ENCODE measurements around the gene CCDC51. TPM values are rescaled to one million over a fixed set of nuclear protein-coding genes. Genes with fewer than 3 reads are reported as not detected.

CCDC51 gene
- total RNA-seq, 2 experiments from 2014 or later: 11.6 to 15.1 TPM

GRCh38 chr3:48414376-48415250 is 25.3 kb downstream of the CCDC51 start:
- POLR2A ChIA-PET: no interaction called here
- Mint-ChIP-seq H3K4me3 (no peak overlapping the region), H3K27me3 (no peaks in the 10 kb centered on the region), H3K9me3 (no peaks in the 10 kb centered on the region), H3K4me1 (no peaks in the 10 kb centered on the region), H3K36me3 (ENCODE audit: low read depth) (no peaks in the 10 kb centered on the region), H3K27ac (no peak overlapping the region)
- DNase-seq: no peak
- CTCF ChIA-PET: interaction anchor here (1.0 to 2.0 kb wide), 4 partner anchors 10 to 22 kb away, joined by 4 to 6 read pairs (median 4); partner anchors contain the start of gene PLXNB1

DNA sequence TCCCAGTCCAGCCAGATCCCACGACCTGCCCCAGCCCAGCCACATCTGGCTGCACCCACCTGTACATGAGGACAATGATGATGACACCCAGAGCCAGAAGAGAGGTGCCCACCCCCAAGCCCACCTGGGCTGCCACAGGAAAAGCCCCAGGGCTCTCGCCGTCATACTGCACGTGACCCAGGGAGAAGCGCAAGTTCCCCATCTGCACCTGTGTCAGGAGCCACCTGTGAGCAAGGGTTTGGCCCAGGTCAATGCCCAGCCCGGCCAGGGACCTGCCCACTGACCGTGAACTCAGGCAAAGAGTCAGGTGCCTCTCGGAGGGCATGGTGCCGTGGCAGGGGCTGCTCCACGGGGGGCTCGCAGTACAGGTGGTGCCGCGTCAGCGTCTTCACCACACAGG is 26.3 kb downstream of the CCDC51 start:
- ChIA-PET POLR2A (no interaction called here), CTCF (interaction anchor here (0.9 to 1.2 kb wide), 2 partner anchors 23 kb away, joined by 3 to 4 read pairs; no protein-coding TSS in a partner anchor)
- H3K27me3 Mint-ChIP-seq: no peaks in the 10 kb centered on the region
- no peak overlapping the region for H3K27ac Mint-ChIP-seq
- no peaks in the 10 kb centered on the region for H3K36me3 Mint-ChIP-seq (ENCODE audit: low read depth)
- no peak for DNase-seq
- H3K4me1 Mint-ChIP-seq: no peaks in the 10 kb centered on the region
- H3K4me3 Mint-ChIP-seq: no peak overlapping the region
- H3K9me3 Mint-ChIP-seq: no peaks in the 10 kb centered on the region

DNA sequence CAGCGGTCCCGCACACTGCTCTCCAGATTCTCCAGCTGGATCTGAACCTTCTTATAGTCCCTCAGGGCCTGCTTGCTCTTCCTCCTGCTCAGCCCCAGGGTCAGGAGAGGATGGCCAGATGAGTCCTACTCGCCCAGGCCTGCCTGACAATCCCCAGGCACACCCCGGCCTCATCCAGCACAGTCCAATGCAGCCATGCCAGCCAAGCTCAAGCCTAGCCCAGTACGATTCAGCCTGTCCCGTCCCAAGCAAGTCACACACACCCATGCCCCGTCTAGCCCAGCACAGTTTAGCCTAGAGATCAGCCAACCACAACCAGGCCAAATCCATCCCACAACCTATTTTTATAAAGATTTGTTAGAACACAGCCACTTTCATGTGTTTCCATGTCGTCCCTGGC is 26.8 kb downstream of the CCDC51 start:
- Mint-ChIP-seq H3K9me3 (no peaks in the 10 kb centered on the region), H3K27ac (no peak overlapping the region), H3K27me3 (no peaks in the 10 kb centered on the region), H3K4me1 (no peaks in the 10 kb centered on the region), H3K4me3 (no peak overlapping the region), H3K36me3 (ENCODE audit: low read depth) (no peaks in the 10 kb centered on the region)
- POLR2A ChIA-PET: no interaction called here
- CTCF ChIA-PET: interaction anchor here (0.9 kb wide), 1 partner anchor 23 kb away, joined by 3 read pairs; no protein-coding TSS in a partner anchor
- DNase-seq: no peak

GRCh38 chr3:48412375-48413001 is 27.4 kb downstream of the CCDC51 start:
- Mint-ChIP-seq H3K4me1 (no peaks in the 10 kb centered on the region), H3K27me3 (no peaks in the 10 kb centered on the region), H3K36me3 (ENCODE audit: low read depth) (no peaks in the 10 kb centered on the region), H3K27ac (no peak overlapping the region), H3K9me3 (no peaks in the 10 kb centered on the region), H3K4me3 (no peak overlapping the region)
- ChIA-PET CTCF (interaction anchor here (0.9 to 2.8 kb wide), 3 partner anchors 11 to 107 kb away, joined by 3 to 9 read pairs (median 3); no protein-coding TSS in a partner anchor), POLR2A (interaction anchor here (0.5 kb wide), 1 partner anchor 363 kb away, joined by 3 read pairs; no protein-coding TSS in a partner anchor)
- no peak for DNase-seq

GRCh38 chr3:48411606-48412374 is 28.1 kb downstream of the CCDC51 start:
- Mint-ChIP-seq H3K36me3 (ENCODE audit: low read depth) (no peaks in the 10 kb centered on the region), H3K27me3 (no peaks in the 10 kb centered on the region), H3K4me1 (no peaks in the 10 kb centered on the region), H3K4me3 (no peak overlapping the region), H3K9me3 (no peaks in the 10 kb centered on the region), H3K27ac (peak overlapping the region; percentile 11)
- ChIA-PET CTCF (interaction anchor here (1.3 to 2.8 kb wide), 2 partner anchors 11 to 108 kb away, joined by 3 to 9 read pairs; no protein-coding TSS in a partner anchor), POLR2A (interaction anchor here (0.5 kb wide), 1 partner anchor 362 kb away, joined by 3 read pairs; no protein-coding TSS in a partner anchor)
- DNase-seq: no peak

DNA sequence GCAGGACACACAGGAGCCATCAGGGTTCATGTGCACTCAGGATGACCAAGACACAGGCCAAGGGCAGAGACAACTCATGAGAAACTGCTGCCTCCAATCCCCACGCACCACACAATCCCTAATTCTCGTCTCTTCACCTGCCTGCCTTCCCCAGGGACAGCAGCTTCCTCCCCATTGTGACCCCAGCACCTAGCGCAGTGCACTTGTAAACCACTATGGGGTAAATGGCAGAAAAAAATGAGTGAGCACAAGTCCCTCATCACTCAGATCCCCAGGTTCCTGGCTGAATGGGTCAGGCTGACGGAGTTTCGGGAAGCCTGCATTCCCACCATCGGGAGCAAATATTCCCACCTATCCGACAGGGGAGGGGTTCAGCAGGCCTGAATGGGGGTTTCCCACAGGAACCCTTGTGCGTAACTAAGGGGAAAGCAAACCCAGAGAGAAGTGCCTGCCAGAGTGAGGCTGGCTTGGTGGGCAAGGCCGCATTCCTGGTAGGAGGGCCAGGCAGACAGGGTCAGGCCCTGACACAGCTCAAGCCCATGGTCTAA is 28.8 kb downstream of the CCDC51 start:
- H3K27me3 Mint-ChIP-seq: no peaks in the 10 kb centered on the region
- POLR2A ChIA-PET: no interaction called here
- CTCF ChIA-PET: interaction anchor here (0.6 to 2.8 kb wide), 3 partner anchors 10 to 156 kb away, joined by 3 to 9 read pairs (median 3); no protein-coding TSS in a partner anchor
- no peaks in the 10 kb centered on the region for H3K36me3 Mint-ChIP-seq (ENCODE audit: low read depth)
- no peak overlapping the region for H3K4me3 Mint-ChIP-seq
- no peaks in the 10 kb centered on the region for H3K4me1 Mint-ChIP-seq
- no peaks in the 10 kb centered on the region for H3K9me3 Mint-ChIP-seq
- H3K27ac Mint-ChIP-seq: no peak overlapping the region
- DNase-seq: no peak

- Mint-ChIP-seq H3K9me3 (no peaks in the 10 kb centered on the region), H3K27me3 (no peaks in the 10 kb centered on the region), H3K4me3 (no peak overlapping the region), H3K27ac (no peak overlapping the region), H3K36me3 (ENCODE audit: low read depth) (no peaks in the 10 kb centered on the region), H3K4me1 (no peaks in the 10 kb centered on the region)
- no peak for DNase-seq
- CTCF ChIA-PET: interaction anchor here (0.6 to 2.8 kb wide), 3 partner anchors 9 to 156 kb away, joined by 3 to 9 read pairs (median 3); no protein-coding TSS in a partner anchor
- POLR2A ChIA-PET: interaction anchor here (0.6 kb wide), 1 partner anchor 14 kb away, joined by 3 read pairs; no protein-coding TSS in a partner anchor
Measured at GRCh38 chr3:48410205-48411040, 29.5 kb downstream of the CCDC51 start.

DNA sequence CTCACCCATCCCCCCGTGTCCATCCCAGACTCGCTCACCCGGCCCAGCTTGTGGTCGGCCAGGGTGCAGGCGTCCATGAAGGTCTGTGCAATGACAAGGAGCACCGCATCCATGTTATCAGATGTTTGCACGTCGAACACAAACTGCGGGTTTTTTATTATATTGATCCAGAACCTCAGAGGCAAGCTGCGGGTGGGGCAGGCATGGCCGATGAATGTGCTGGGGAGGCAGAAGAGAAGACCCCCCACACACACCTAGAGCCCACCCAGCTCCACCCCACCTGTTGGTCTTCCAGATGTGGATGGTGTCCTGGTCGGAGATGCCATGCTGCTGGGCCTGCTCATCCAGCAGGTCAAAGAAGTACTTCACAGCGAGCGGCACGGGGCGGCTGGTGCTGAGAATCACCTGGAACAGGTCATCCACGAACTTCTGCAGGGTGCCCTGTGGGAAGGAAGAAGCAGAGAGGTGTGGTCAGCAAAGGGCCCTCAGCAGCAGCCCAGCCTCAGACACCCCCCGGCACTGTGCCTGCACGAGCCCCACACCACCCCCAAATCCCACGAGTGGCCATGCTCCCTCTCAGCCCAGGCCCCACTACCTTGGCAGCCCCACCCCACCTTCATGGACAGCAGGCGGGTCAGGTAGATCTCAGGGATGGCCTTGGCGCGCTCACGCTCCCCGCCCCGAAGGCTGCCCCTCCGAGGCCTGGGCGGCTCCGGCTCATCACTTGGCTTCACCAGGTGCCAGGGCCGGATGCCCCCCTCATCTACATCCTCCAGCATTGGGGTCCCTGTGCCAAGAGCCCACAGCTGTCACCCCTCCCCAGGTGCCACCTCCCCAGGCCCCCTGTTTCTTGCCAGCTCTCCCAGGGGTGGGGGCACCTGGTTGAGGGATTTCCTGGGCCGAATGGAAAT is 30.4 kb downstream of the CCDC51 start:
- Mint-ChIP-seq H3K36me3 (ENCODE audit: low read depth) (no peaks in the 10 kb centered on the region), H3K27ac (no peak overlapping the region), H3K4me1 (no peaks in the 10 kb centered on the region), H3K4me3 (no peak overlapping the region), H3K27me3 (no peaks in the 10 kb centered on the region), H3K9me3 (no peaks in the 10 kb centered on the region)
- ChIA-PET CTCF (interaction anchor here (0.6 to 2.8 kb wide), 4 partner anchors 8 to 124 kb away, joined by 3 to 9 read pairs (median 4); no protein-coding TSS in a partner anchor), POLR2A (no interaction called here)
- no peak for DNase-seq

GRCh38 chr3:48408823-48409281 is 31.1 kb downstream of the CCDC51 start:
- DNase-seq: no peak
- no peaks in the 10 kb centered on the region for H3K9me3 Mint-ChIP-seq
- H3K4me1 Mint-ChIP-seq: no peaks in the 10 kb centered on the region
- no peaks in the 10 kb centered on the region for H3K27me3 Mint-ChIP-seq
- no peaks in the 10 kb centered on the region for H3K36me3 Mint-ChIP-seq (ENCODE audit: low read depth)
- POLR2A ChIA-PET: interaction anchor here (0.7 kb wide), 1 partner anchor 27 kb away, joined by 3 read pairs; no protein-coding TSS in a partner anchor
- CTCF ChIA-PET: interaction anchor here (0.6 to 1.5 kb wide), 5 partner anchors 9 to 121 kb away, joined by 3 to 6 read pairs (median 5); no protein-coding TSS in a partner anchor
- H3K27ac Mint-ChIP-seq: no peak overlapping the region
- H3K4me3 Mint-ChIP-seq: no peak overlapping the region

DNA sequence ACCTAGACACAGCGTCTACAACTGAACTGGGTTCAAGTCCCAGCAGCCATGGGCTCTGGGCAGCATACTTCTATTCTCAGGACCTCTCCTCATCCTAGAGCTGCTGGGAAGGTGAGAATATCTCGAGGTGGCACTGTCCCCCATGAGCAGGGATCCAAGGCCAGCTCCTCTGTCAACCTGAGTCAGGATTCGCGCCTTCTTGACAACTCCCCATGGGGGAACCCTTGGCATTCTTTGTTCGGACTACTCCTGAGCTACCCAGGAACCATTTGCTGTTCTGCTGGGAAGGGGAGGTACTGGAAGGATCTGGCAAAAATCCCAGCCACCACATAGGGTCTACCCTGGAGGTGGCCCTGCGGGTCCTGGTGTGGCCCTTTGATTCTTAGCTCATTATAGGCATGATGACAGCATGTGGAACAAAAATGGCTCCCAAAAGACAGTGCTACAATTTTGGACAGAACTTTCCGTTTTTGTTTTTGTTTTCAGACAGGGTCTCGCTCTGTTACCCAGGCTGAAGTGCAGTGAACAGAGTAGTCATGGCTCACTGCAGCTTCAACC is 32.3 kb downstream of the CCDC51 start:
- DNase-seq: no peak
- ChIA-PET POLR2A (no interaction called here), CTCF (interaction anchor here (0.6 to 1.5 kb wide), 5 partner anchors 7 to 138 kb away, joined by 3 to 5 read pairs (median 5); no protein-coding TSS in a partner anchor)
- Mint-ChIP-seq H3K36me3 (ENCODE audit: low read depth) (no peaks in the 10 kb centered on the region), H3K27ac (no peak overlapping the region), H3K27me3 (no peaks in the 10 kb centered on the region), H3K4me1 (no peaks in the 10 kb centered on the region), H3K9me3 (no peaks in the 10 kb centered on the region), H3K4me3 (no peak overlapping the region)
